IPS-18a (cell line): ENCODE measurements around the gene FRMD4A.

Experiments used
- H3K27ac ChIP-seq: one replicate; pipeline ENCODE4 v1.5.1; 2013; ENCODE audit warnings: low read length
- H3K27me3 ChIP-seq: one replicate; pipeline ENCODE4 v1.6.1; 2013; ENCODE audit warnings: mild to moderate bottlenecking, low read length; ENCODE audit not compliant: control insufficient read depth, insufficient read depth
- H3K36me3 ChIP-seq: one replicate; pipeline ENCODE4 v1.6.1; 2013; ENCODE audit warnings: low read depth, low read length; ENCODE audit not compliant: control insufficient read depth
- H3K4me1 ChIP-seq: one replicate; pipeline ENCODE4 v1.6.1; 2013; ENCODE audit warnings: low read depth, low read length; ENCODE audit not compliant: control insufficient read depth
- H3K4me3 ChIP-seq: one replicate; pipeline ENCODE4 v1.5.1; 2013; ENCODE audit warnings: low read length
- H3K9ac ChIP-seq: one replicate; pipeline ENCODE4 v1.6.1; 2013; ENCODE audit warnings: mild to moderate bottlenecking, low read length, moderate library complexity
- H3K9me3 ChIP-seq: one replicate; pipeline ENCODE4 v1.6.1; 2013; ENCODE audit warnings: low read depth, low read length; ENCODE audit not compliant: control insufficient read depth

FRMD4A gene

DNA sequence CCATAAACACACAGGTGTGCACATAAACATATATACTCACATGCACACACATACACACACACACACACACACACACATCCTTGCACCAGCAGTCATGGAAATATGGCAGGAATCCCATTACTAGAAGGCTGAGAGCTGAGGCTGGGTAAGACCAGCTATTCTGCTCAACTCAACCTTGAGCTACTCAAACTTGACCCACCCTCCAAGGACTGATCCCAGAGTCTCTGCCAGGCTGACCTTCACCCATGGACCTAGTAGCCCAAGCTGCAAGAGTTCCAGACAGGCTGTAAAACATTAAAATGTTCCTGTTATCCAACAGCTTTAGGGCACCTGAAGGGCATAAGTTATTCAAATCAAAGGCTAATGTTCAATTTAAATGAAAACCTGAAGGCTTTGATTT lies 134.6 kb downstream of the FRMD4A start:
- Histone ChIP-seq H3K27ac (no peak overlapping the region), H3K9ac (no peak overlapping the region), H3K4me3 (no peak overlapping the region), H3K36me3 (no peaks in the 10 kb centered on the region), H3K27me3 (no peaks in the 10 kb centered on the region), H3K9me3 (no peaks in the 10 kb centered on the region), H3K4me1 (peaks cover 13% of the 10 kb centered on the region)

DNA sequence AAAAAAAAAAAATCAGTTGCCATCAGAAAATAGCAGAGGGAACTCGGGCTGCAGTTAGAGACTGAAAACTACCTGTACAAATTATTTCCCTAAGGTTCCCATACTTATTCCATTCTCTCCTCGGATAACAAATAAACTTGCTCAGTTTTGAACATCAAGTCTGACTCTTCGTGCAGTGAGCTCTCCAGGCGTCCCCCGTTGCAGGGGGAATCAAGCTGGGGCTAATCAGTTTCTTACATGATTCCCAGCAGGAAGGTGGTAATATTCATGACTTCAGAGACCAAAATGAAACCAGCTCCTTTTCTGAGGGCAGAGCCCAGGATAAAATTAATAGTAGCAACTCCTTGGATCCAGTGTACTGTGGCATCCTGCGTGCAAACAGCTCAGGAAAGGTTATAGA lies 135.3 kb downstream of the FRMD4A start:
- Histone ChIP-seq H3K4me1 (peaks cover 13% of the 10 kb centered on the region), H3K4me3 (no peak overlapping the region), H3K9me3 (no peaks in the 10 kb centered on the region), H3K9ac (no peak overlapping the region), H3K27ac (no peak overlapping the region), H3K27me3 (no peaks in the 10 kb centered on the region), H3K36me3 (no peaks in the 10 kb centered on the region)

DNA sequence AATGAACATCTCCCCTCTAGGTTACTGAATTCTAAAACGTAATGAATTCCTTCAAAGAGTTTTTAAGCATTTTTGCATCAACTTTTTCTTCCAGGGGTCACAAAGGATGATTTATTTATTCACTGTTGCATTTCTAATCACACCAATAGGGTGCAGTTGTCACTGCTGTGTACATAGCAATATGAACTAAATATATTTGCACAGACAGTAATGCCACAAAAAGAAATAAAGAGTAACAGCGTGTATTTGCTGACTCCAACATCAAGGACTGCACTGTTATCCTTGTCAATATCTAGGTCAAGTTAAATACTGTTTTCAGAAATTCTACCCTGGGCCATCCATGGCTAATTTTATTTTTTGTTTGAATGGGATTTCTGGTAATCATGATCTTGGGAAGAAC lies 138.0 kb downstream of the FRMD4A start:
- H3K4me1 ChIP-seq = peaks cover 13% of the 10 kb centered on the region
- no peaks in the 10 kb centered on the region for H3K27me3 ChIP-seq
- H3K9me3 ChIP-seq = no peaks in the 10 kb centered on the region
- H3K36me3 ChIP-seq = no peaks in the 10 kb centered on the region
- H3K4me3 ChIP-seq = no peak overlapping the region
- no peak overlapping the region for H3K9ac ChIP-seq
- no peak overlapping the region for H3K27ac ChIP-seq

DNA sequence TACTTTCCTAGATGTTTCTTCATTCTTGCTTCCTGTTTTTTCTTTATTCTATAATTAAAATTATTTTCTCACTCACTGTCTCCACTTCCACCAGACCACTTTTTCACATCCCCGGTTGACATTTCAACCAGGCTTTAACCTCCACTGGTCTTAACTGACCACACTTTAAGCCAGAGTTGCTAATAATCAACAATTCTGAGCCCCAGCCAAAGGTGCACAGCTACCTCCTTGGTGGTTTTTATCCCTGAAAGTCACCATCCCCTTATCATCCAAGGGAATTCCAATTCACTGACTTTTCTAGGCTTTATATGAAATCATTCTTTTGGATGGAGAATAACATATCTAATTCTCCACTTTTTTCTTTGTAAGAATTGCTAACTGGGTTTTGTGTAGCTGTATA lies 138.9 kb downstream of the FRMD4A start:
- H3K27ac ChIP-seq = no peak overlapping the region
- no peaks in the 10 kb centered on the region for H3K27me3 ChIP-seq

DNA sequence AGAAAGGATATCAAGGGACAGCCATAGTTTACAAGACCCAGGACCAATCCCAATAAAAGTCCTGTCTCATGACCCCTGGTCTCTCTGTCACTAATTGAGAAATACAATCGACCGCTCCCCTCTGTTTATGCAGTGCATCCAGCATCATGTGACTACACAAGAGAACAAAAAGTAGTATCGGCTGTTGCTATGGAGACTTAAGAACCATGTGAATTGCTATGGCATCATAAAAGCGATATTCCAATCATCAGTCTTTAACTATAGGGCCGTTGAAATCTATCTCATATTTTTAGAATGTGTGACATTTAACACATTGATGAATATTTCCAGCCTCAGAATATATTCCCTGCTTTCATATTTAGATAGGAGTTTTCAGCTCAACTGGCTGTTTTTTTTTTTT lies 139.3 kb downstream of the FRMD4A start:
- H3K27me3 ChIP-seq = no peaks in the 10 kb centered on the region
- H3K9ac ChIP-seq = no peak overlapping the region
- no peaks in the 10 kb centered on the region for H3K36me3 ChIP-seq
- H3K27ac ChIP-seq = no peak overlapping the region
- H3K4me3 ChIP-seq = no peak overlapping the region
- H3K9me3 ChIP-seq = no peaks in the 10 kb centered on the region
- H3K4me1 ChIP-seq = peaks cover 13% of the 10 kb centered on the region

More for the DNA sequence above, 138.9 kb downstream of the FRMD4A start:
- Histone ChIP-seq H3K36me3 (no peaks in the 10 kb centered on the region), H3K4me1 (peaks cover 13% of the 10 kb centered on the region), H3K9ac (no peak overlapping the region), H3K9me3 (no peaks in the 10 kb centered on the region), H3K4me3 (no peak overlapping the region)

DNA sequence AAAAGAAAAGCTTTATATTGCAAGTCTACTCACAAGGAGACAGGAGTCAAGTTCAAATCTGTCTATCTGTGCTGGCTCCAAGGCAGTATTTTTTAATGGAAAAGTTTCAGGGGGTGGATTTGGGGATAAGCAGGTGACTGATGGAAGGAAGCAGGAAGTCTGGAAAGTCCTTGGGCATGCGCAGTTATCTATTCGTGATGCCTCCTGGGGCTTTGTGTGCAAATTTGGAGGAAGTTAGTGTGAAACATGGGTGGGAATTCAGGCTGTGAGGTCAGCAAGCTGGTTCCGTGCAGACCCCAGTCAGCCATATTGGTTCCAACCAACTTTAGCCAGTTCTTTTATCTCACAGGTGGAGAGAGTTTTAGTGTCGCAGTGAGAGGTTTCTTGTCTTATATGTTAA lies 140.0 kb downstream of the FRMD4A start:
- Histone ChIP-seq H3K9ac (no peak overlapping the region), H3K4me1 (peaks cover 9% of the 10 kb centered on the region), H3K4me3 (no peak overlapping the region), H3K9me3 (no peaks in the 10 kb centered on the region), H3K36me3 (no peaks in the 10 kb centered on the region), H3K27ac (no peak overlapping the region), H3K27me3 (no peaks in the 10 kb centered on the region)

DNA sequence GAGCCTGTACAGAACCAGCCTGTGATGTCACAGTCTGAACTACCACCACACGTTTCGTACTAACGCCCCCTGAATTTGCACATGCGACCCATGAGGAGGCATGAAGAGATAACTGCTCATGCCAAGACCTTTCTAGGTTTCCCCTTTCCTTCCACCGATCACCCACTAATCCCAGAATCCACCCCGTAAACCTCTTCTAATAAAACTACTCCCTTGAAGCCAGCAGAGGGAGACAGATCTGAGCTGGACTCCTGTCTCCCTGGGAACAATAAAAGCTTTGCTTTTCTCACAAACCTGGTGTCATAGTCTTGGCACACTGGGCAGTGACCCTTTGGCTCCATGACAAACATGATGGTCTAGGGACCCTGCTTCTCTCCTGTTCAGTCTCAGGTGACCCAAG lies 144.5 kb downstream of the FRMD4A start:
- H3K4me3 ChIP-seq = no peak overlapping the region
- no peak overlapping the region for H3K27ac ChIP-seq
- no peaks in the 10 kb centered on the region for H3K9me3 ChIP-seq
- H3K9ac ChIP-seq = no peak overlapping the region
- H3K27me3 ChIP-seq = no peaks in the 10 kb centered on the region
- H3K4me1 ChIP-seq = peaks cover 5% of the 10 kb centered on the region
- H3K36me3 ChIP-seq = no peaks in the 10 kb centered on the region

DNA sequence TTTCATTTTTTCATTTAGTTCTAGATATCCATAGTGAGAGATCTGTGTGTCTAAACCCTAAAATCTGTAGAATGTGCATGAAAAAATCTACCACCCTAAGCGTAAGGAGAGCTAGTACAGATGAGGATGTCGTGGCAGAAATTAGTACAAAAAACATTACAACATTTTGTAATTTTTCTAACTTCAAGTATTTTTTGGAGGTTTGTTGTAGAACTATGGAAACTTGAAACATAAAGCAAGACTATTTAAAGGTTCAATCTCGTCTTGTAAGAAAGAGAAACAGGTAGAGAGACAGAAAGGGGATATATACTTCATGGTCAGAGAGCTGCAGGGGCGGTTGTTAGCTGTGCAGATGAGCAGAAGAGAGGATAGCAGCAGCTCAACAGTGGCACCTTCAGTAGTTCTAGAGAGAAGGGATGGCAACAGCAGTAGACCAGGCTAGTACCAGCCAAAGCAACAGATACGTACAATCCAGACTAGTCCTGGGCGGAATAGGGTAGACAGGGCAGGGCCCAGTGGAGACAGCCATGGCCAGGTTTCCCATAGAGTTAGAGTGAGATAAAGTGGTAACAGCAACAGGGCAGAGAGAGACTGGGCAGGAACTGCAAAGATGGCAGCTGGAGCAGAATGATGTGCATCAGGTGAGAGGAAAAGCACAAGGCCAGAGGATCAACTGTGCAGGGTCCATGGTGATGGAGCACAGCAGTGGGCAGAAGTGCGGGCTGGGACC lies 145.2 kb downstream of the FRMD4A start:
- no peak overlapping the region for H3K4me3 ChIP-seq
- H3K9me3 ChIP-seq = no peaks in the 10 kb centered on the region
- H3K36me3 ChIP-seq = no peaks in the 10 kb centered on the region
- no peaks in the 10 kb centered on the region for H3K27me3 ChIP-seq
- H3K9ac ChIP-seq = peak overlapping the region; percentile 60
- H3K27ac ChIP-seq = peak overlapping the region; percentile 87
- peaks cover 5% of the 10 kb centered on the region for H3K4me1 ChIP-seq

DNA sequence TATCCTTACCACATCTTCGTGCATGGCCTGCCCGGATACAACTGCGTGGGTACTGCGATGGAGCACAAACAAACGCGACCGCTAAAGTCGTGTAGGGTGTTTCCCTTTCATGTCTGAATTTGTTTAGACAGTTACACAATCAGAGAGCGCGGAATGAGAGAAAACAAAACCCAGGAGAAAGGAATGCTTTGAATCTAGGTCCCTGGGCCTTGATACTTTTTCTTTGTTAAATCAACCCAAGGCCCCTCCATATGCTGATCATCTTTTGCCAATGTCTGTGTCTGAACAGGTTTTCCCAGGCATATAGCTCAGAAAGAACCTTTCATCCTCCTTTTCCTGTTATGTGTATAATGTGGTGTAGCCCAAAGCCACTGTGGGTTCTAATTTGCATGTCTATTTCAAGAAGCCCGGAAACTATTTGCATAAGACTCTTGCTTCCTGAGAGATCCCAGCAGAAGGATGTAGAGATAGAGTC lies 145.8 kb downstream of the FRMD4A start:
- H3K27me3 ChIP-seq = no peaks in the 10 kb centered on the region
- H3K4me3 ChIP-seq = peak overlapping the region; percentile 15
- no peaks in the 10 kb centered on the region for H3K9me3 ChIP-seq
- H3K9ac ChIP-seq = peak overlapping the region; percentile 60
- no peaks in the 10 kb centered on the region for H3K36me3 ChIP-seq
- peaks cover 5% of the 10 kb centered on the region for H3K4me1 ChIP-seq
- peak overlapping the region; percentile 87 for H3K27ac ChIP-seq

DNA sequence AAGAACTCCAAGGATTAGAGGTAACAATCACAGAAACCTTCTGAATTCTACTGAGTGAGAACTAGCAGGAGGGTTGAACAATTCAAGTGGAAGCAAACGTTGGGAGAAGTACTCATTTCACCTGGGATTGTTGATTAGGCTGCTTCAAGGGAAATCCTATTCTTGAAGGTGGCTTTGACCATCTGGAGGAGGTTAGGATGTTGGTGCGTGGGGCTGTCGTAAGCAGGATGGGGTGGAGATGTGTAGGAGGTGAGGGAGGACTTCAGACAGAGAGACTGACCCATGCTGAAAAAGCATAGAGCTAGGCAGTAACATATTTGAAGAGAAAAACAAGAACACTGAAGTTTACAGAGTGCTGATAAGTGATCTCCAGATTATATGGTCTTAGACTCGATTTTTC lies 147.9 kb downstream of the FRMD4A start:
- Histone ChIP-seq H3K27me3 (no peaks in the 10 kb centered on the region), H3K9me3 (no peaks in the 10 kb centered on the region), H3K4me3 (no peak overlapping the region), H3K36me3 (no peaks in the 10 kb centered on the region), H3K4me1 (peaks cover 5% of the 10 kb centered on the region), H3K9ac (no peak overlapping the region), H3K27ac (no peak overlapping the region)

DNA sequence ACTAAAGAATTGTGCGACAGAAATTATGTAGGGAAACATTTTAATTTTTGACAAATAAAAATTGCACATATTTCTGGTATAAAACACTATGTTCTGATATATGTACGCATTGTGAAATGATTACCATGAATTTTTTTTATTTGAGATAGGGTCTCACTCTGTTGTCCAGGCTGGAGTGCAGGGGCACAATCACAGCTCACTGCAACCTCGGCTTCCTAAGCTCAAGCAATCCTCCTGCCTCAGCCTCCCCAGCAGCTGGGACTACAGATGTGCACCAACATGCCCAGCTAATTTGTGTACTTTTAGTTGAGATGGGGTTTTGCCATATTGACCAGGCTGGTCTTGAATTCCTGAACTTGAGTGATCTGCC lies 149.2 kb downstream of the FRMD4A start:
- no peak overlapping the region for H3K27ac ChIP-seq
- peaks cover 5% of the 10 kb centered on the region for H3K4me1 ChIP-seq
- H3K4me3 ChIP-seq = no peak overlapping the region
- H3K9me3 ChIP-seq = no peaks in the 10 kb centered on the region
- no peaks in the 10 kb centered on the region for H3K36me3 ChIP-seq
- H3K27me3 ChIP-seq = no peaks in the 10 kb centered on the region
- no peak overlapping the region for H3K9ac ChIP-seq

DNA sequence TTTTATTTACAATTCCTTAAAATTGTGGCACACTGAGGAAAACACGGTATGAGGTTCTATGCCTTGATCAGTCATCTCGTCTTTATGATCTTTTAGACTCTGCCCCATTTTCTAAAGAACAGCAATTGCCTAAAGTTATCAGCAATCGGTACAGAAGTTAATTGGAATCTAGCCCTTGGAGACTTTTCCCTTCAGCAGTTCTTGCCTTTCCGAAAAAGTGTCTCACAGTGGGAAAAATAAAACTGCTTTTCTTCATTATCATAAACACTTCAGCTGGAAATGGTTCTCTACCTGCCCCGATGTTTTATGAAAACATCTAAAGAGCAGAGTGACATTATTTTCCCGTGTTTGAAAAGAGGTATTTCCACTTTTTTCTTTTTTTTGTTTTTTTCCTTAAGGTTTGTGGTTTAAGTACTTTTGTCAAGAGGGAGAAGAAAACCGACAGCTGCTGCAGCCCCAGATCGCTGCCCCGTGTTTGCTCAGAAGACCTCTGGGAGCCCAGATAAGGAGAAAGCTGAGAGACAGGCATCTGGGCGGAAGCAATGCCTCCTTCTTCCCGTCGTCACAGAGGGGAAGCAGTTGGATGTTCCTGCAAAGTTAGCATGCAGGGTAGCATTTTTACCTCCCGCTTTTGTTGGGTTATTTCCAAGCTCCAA lies 149.7 kb downstream of the FRMD4A start:
- Histone ChIP-seq H3K36me3 (no peaks in the 10 kb centered on the region), H3K4me1 (peaks cover 5% of the 10 kb centered on the region), H3K4me3 (no peak overlapping the region), H3K27me3 (no peaks in the 10 kb centered on the region), H3K9me3 (no peaks in the 10 kb centered on the region), H3K9ac (no peak overlapping the region), H3K27ac (no peak overlapping the region)
